ENCODE results near the gene TRPM2. TPM values are rescaled to one million over a fixed set of nuclear protein-coding genes. Genes with fewer than 3 reads are reported as not detected.

The TRPM2 gene
- total RNA-seq, 1 experiment from 2014 or later, result 11.0 TPM

- BruUV-seq (replicated peaks), result no TSS peak
Measured at GRCh38 chr21:44486302-44486701, 132.9 kb downstream of the TRPM2 start.

GRCh38 chr21:44487831-44488230 is 134.4 kb downstream of the TRPM2 start:
- peak; percentile 37 for TF ChIP-seq CTCF (IDR thresholded peaks at IDR 0.05; ENCODE audit: unreplicated experiment)
- H3K36me3 Mint-ChIP-seq (ENCODE audit: insufficient read depth, unreplicated experiment), result no peaks in the 10 kb centered on the region
- POLR2A ChIA-PET, result no interaction called here
- H3K27ac Mint-ChIP-seq (ENCODE audit: low read depth, unreplicated experiment), result no peak overlapping the region
- H3K4me3 Mint-ChIP-seq (ENCODE audit: unreplicated experiment), result no peak overlapping the region
- H3K4me1 Mint-ChIP-seq (ENCODE audit: insufficient read depth, unreplicated experiment), result no peaks in the 10 kb centered on the region
- no peaks in the 10 kb centered on the region for H3K27me3 Mint-ChIP-seq (ENCODE audit: insufficient read depth, unreplicated experiment)
- CTCF ChIA-PET, result interaction anchor here (0.6 kb wide), 1 partner anchor 237 kb away, joined by 3 read pairs; no protein-coding TSS in a partner anchor
- peaks cover 12% of the 10 kb centered on the region for H3K9me3 Mint-ChIP-seq (ENCODE audit: unreplicated experiment)
- DNase-seq (ENCODE audit: unreplicated experiment), result peak; percentile 24
- no TSS peak for BruUV-seq (replicated peaks)
- intact Hi-C loops (cut with micrococcal nuclease), result loop anchor here (5.0 kb wide), 1 partner anchor 614 kb away; no protein-coding TSS in a partner anchor

More at GRCh38 chr21:44486302-44486701, 132.9 kb downstream of the TRPM2 start:
- H3K9me3 Mint-ChIP-seq (ENCODE audit: unreplicated experiment), result no peaks in the 10 kb centered on the region
- ChIA-PET CTCF (interaction anchor here (1.2 kb wide), 1 partner anchor 9 kb away, joined by 3 read pairs; no protein-coding TSS in a partner anchor), POLR2A (no interaction called here)
- no peak overlapping the region for H3K27ac Mint-ChIP-seq (ENCODE audit: low read depth, unreplicated experiment)
- DNase-seq (ENCODE audit: unreplicated experiment), result no peak
- H3K36me3 Mint-ChIP-seq (ENCODE audit: insufficient read depth, unreplicated experiment), result no peaks in the 10 kb centered on the region
- H3K4me3 Mint-ChIP-seq (ENCODE audit: unreplicated experiment), result no peak overlapping the region
- TF ChIP-seq CTCF (IDR thresholded peaks at IDR 0.05; ENCODE audit: unreplicated experiment), result no peak
- H3K4me1 Mint-ChIP-seq (ENCODE audit: insufficient read depth, unreplicated experiment), result no peaks in the 10 kb centered on the region
- no peaks in the 10 kb centered on the region for H3K27me3 Mint-ChIP-seq (ENCODE audit: insufficient read depth, unreplicated experiment)
- intact Hi-C loops (cut with micrococcal nuclease), result loop anchor here (5.0 kb wide), 1 partner anchor 616 kb away; no protein-coding TSS in a partner anchor

- no peak for TF ChIP-seq CTCF (IDR thresholded peaks at IDR 0.05; ENCODE audit: unreplicated experiment)
- H3K4me3 Mint-ChIP-seq (ENCODE audit: unreplicated experiment), result no peak overlapping the region
- POLR2A ChIA-PET, result interaction anchor here (0.7 kb wide), 1 partner anchor 439 kb away, joined by 3 read pairs; no protein-coding TSS in a partner anchor
- H3K36me3 Mint-ChIP-seq (ENCODE audit: insufficient read depth, unreplicated experiment), result no peaks in the 10 kb centered on the region
- CTCF ChIA-PET, result interaction anchor here (0.6 kb wide), 1 partner anchor 43 kb away, joined by 4 read pairs; no protein-coding TSS in a partner anchor
- H3K9me3 Mint-ChIP-seq (ENCODE audit: unreplicated experiment), result peaks cover 18% of the 10 kb centered on the region
- no peak overlapping the region for H3K27ac Mint-ChIP-seq (ENCODE audit: low read depth, unreplicated experiment)
- intact Hi-C loops (cut with micrococcal nuclease), result loop anchor here (5.0 kb wide), 1 partner anchor 612 kb away; no protein-coding TSS in a partner anchor
- BruUV-seq (replicated peaks), result no TSS peak
- H3K4me1 Mint-ChIP-seq (ENCODE audit: insufficient read depth, unreplicated experiment), result no peaks in the 10 kb centered on the region
- no peaks in the 10 kb centered on the region for H3K27me3 Mint-ChIP-seq (ENCODE audit: insufficient read depth, unreplicated experiment)
- no peak for DNase-seq (ENCODE audit: unreplicated experiment)
Measured at GRCh38 chr21:44489962-44490361, 136.5 kb downstream of the TRPM2 start.

GRCh38 chr21:44490405-44490804 is 137.0 kb downstream of the TRPM2 start:
- ChIA-PET CTCF (interaction anchor here (0.6 kb wide), 1 partner anchor 44 kb away, joined by 4 read pairs; no protein-coding TSS in a partner anchor), POLR2A (no interaction called here)
- intact Hi-C loops (cut with micrococcal nuclease), result no loop called here
- Mint-ChIP-seq H3K9me3 (ENCODE audit: unreplicated experiment) (peaks cover 22% of the 10 kb centered on the region), H3K4me1 (ENCODE audit: insufficient read depth, unreplicated experiment) (no peaks in the 10 kb centered on the region), H3K27me3 (ENCODE audit: insufficient read depth, unreplicated experiment) (no peaks in the 10 kb centered on the region), H3K36me3 (ENCODE audit: insufficient read depth, unreplicated experiment) (no peaks in the 10 kb centered on the region), H3K4me3 (ENCODE audit: unreplicated experiment) (no peak overlapping the region), H3K27ac (ENCODE audit: low read depth, unreplicated experiment) (no peak overlapping the region)
- no TSS peak for BruUV-seq (replicated peaks)
- no peak for TF ChIP-seq CTCF (IDR thresholded peaks at IDR 0.05; ENCODE audit: unreplicated experiment)
- DNase-seq (ENCODE audit: unreplicated experiment), result no peak

Measured in MCF 10A (cell line).